Measurements from ENCODE around the gene MAP1S. TPM values are rescaled to one million over a fixed set of nuclear protein-coding genes. Genes with fewer than 3 reads are reported as not detected.
"Not testable (repeated sequence)": the region's sequence is repeated elsewhere in the genome, so short reads cannot be mapped to it uniquely, and the experiment has no call there.

MAP1S gene
- total and polyA plus RNA-seq, 2 of the 4 experiments (the other 2 are of a cell fraction), result 6.1 to 48.6 TPM

- no peak for TF ChIP-seq CHD1 (IDR thresholded peaks at IDR 0.05; ENCODE audit: low read depth, low read length)
Observed at GRCh38 chr19:17775991-17776803, 56.9 kb downstream of the MAP1S start (continued).

DNA sequence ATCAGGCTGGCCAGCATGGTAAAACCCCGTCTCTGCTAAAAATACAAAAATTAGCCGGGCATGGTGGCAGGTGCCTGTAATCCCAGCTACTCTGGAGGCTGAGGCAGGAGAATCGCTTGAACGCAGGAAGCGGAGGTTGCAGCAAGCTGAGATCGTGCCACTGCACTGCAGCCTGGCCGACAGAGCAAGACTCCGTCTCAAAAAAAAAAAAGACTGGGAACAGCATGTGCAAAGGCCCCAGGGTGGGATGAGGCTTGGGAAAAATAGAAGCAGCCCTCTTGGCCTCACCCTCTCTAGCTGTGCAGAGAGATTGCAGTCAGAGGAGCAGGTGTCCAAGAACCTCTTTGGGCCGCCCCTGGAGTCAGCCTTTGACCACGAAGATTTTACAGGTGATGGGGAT lies 58.6 kb downstream of the MAP1S start:
- H3K4me2 ChIP-seq (ENCODE audit: low read depth, low read length); H3K4me1 ChIP-seq (ENCODE audit: control insufficient read depth, insufficient read depth, low read length); DNase-seq; H3K79me1 ChIP-seq (ENCODE audit: low read depth in 1 of 2, low read length in 2 of 2); H2BK15ac ChIP-seq (ENCODE audit: low read depth, low read length); H3K4me3 ChIP-seq (ENCODE audit: insufficient read depth, low read depth, low read length); H2AK5ac ChIP-seq (ENCODE audit: low read depth, low read length); H3K9ac ChIP-seq (ENCODE audit: low read depth, low read length); H2BK5ac ChIP-seq (ENCODE audit: low read depth, low read length, poor library complexity, severe bottlenecking); H2BK20ac ChIP-seq (ENCODE audit: low read depth, low read length); H4K5ac ChIP-seq (ENCODE audit: low read depth, low read length); intact Hi-C loops (cut with micrococcal nuclease); H4K8ac ChIP-seq (ENCODE audit: low read depth in 2 of 2, low read length in 2 of 2); H3K14ac ChIP-seq (replicated peaks; ENCODE audit: low read depth, low read length); H3K9me3 ChIP-seq (ENCODE audit: control insufficient read depth, insufficient read depth, low read length); H3K56ac ChIP-seq (ENCODE audit: extremely low read depth, insufficient read depth, low read length); H3K23ac ChIP-seq (ENCODE audit: low read depth, low read length); H3K36me3 ChIP-seq (ENCODE audit: control insufficient read depth, insufficient read depth, low read length); CTCF ChIA-PET; H3K4ac ChIP-seq (ENCODE audit: low read depth, low read length); H2AFZ ChIP-seq (replicated peaks; ENCODE audit: low read length, poor library complexity); H3K18ac ChIP-seq (ENCODE audit: low read depth, low read length); H2AK9ac ChIP-seq (replicated peaks; ENCODE audit: low read depth, low read length, poor library complexity); POLR2A ChIA-PET (ENCODE audit: unreplicated experiment); H2BK120ac ChIP-seq (ENCODE audit: low read depth, low read length); H3K27ac ChIP-seq (ENCODE audit: insufficient read depth, low read length); in situ Hi-C loops (cut with MboI; ENCODE audit: low sequenced_read_pairs); H4K91ac ChIP-seq (ENCODE audit: insufficient read depth, low read depth, low read length); dilution Hi-C loops (cut with HindIII; ENCODE audit: low sequenced_read_pairs, unreplicated experiment); H4K20me1 ChIP-seq (ENCODE audit: insufficient read depth, low read length); H3K9me1 ChIP-seq (ENCODE audit: insufficient read depth, low read length); BruUV-seq (replicated peaks); H3K27me3 ChIP-seq (ENCODE audit: control insufficient read depth, insufficient read depth, low read length); ATAC-seq (ENCODE audit: low read depth): not testable (repeated sequence)
- WGBS, 2 experiments (ENCODE audit: extremely low coverage in 2 of 2, insufficient read length in 1 of 2), result 67% methylated on average over 7 of the region's 10 CpGs; no CpG with 5 or more reads in 1 of the 2 experiments
